Measurements from ENCODE around the gene SPR.

- no peak for TF ChIP-seq CTCF (IDR thresholded peaks at IDR 0.05)
- TF ChIP-seq POLR2A (IDR thresholded peaks at IDR 0.05) = no peak
Observed at GRCh38 chr2:72938455-72938854, 51.2 kb downstream of the SPR start.

Data from right lobe of liver (tissue), 4 donors.